ENCODE measurements around the gene TTC23L.
"Not testable (repeated sequence)": the region's sequence is repeated elsewhere in the genome, so short reads cannot be mapped to it uniquely, and the experiment has no call there.

TTC23L gene

DNA sequence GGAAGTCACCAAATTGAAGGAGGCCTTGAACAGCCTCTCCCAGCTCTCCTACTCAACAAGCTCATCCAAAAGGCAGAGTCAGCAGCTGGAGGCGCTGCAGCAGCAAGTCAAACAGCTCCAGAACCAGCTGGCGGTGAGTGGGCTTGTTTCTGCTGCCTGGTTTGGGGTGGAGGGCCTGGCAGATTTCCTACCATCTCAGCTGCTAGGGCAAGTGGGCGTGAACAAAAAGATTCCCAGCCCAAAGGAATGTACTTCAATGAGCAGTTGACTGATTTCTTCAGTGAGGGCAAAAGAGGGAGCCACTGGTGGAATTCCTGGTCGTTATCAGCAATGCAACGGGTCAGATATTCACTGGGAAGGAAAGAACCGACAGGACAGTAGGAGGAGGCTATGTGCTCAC, 12.6 kb upstream of the TTC23L start:
- Mint-ChIP-seq H3K27ac (no peak overlapping the region), H3K4me1 (no peaks in the 10 kb centered on the region), H3K27me3 (peaks cover 1% of the 10 kb centered on the region), H3K4me3 (no peak overlapping the region), H3K9me3 (no peaks in the 10 kb centered on the region), H3K36me3 (no peaks in the 10 kb centered on the region)

DNA sequence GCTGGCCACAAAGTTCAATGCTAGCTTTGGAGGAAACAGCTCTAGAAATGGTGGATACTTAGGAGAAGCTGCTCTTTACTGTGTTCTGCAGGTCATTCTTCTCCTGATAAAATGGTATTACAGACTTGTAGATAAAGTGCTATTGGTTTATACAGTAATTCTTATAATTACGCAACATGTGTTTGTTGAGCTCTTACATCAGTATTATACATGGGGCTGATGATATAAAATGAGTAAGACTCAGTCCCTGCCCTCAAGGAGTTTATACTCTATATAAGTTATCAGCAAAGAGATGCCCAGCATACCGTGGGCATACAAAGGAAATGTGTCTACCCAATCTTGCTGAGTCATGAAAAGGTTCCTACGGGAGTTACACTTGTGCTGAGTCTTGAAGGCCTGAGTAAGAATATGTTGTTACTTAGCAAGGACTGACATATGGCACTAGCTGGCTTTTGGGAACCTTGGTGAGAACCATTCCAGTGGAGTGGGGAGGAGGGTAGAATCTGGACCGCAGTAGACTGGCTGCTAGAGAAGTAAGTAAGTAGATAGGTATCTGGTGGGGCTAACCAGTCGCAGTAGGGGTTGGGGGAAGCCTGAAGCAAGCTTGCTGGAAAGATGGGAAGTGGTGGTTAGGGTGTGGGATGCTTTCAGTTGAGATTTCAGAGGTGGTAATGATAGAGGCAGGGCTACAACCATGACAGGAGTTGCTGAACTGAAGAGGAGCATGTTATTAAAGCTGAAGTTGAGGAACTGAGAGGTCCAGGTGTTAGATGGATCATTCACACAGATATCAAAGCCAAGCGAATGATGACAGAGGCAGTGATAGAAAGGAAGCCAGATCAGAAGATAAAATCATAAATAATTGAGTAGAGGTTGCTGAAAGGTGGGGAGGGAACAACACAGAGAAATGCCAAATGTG, 11.1 kb upstream of the TTC23L start:
- Mint-ChIP-seq H3K4me1 (no peaks in the 10 kb centered on the region), H3K9me3 (no peaks in the 10 kb centered on the region), H3K27me3 (peaks cover 1% of the 10 kb centered on the region), H3K4me3 (no peak overlapping the region), H3K36me3 (no peaks in the 10 kb centered on the region), H3K27ac (no peak overlapping the region)

DNA sequence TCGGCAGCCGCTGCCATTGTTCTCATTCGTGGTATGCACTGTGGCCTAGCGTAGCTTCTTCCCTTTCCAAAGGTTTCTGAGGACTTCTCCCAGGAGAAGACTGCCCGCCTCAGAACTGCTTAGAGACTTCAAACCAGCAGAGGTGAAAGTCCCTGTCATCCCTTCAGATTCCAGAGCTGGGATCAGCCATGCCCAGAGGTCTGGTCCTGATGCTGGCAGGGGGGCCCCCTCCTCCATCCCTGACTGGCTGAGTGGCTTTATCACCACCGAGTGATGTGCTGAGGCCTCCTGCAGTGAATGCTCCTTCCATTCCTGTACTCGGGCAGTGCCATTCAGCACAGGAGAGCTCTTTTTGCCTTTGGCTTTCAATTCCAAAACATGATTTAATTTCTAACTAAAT, 8.1 kb upstream of the TTC23L start:
- H3K9me3 Mint-ChIP-seq, H3K27ac Mint-ChIP-seq, H3K36me3 Mint-ChIP-seq, H3K4me1 Mint-ChIP-seq, H3K4me3 Mint-ChIP-seq, H3K27me3 Mint-ChIP-seq: not testable (repeated sequence)

DNA sequence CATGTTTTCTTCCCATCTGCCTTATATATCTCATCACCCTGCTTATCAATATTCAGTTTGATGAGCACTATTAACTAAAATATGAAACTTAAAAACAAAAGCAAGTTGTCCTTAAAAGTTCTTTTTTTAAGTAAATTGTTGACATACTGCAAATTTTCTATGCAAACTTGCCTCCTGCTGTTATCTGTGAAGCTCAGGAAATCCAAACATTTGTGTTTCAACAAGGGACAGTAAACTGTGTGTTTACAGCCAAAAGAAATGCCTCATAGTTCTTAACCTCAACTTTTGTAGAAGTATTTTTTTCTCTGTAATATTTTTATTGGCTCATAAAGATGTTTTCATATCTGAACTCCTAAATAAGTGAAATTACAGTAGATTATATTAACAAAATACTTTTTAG, 7.7 kb upstream of the TTC23L start:
- H3K27ac Mint-ChIP-seq, result no peak overlapping the region
- no peaks in the 10 kb centered on the region for H3K4me1 Mint-ChIP-seq
- no peak overlapping the region for H3K4me3 Mint-ChIP-seq
- no peaks in the 10 kb centered on the region for H3K27me3 Mint-ChIP-seq
- no peaks in the 10 kb centered on the region for H3K9me3 Mint-ChIP-seq
- H3K36me3 Mint-ChIP-seq, result no peaks in the 10 kb centered on the region

DNA sequence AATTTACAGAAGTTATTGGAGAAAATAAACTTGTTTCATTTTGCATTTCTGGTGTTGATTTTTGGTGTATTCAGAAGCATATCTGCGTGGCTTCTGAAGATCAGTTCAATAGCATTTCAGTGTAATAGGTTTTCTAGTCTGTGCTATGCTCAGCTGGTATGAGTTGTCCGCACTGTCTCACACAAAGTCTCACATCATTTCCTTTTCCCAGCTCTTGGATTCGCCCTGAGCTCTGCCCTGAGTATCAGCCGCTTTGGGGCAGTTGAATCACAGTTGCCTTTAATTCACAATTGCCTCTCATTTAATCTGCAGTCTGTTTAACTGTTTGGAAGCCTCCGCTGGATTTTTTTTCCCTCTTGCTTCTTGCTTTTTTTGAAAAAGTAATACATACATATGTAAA, 6.4 kb upstream of the TTC23L start:
- Mint-ChIP-seq H3K27me3 (no peaks in the 10 kb centered on the region), H3K36me3 (no peaks in the 10 kb centered on the region), H3K4me1 (no peaks in the 10 kb centered on the region), H3K4me3 (no peak overlapping the region), H3K27ac (no peak overlapping the region), H3K9me3 (no peaks in the 10 kb centered on the region)

DNA sequence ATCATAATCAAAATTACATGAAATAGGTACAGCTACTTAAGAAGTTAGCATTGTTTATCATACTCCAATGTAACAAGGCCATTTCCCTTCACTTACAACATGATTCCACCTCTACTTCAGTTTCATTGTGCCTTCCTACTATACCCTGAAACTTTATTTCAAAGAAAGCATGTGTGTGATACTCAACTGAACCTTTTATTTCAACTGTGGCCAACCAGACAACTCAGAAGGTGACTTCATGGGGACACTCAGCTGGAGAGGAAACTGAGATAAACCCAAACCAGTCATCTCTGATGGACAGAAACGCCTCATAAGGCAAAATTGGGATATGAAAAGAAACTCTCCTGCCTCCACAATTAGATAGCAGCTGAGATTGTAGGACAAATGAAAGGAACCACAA, 5.9 kb upstream of the TTC23L start:
- Mint-ChIP-seq H3K4me1 (peaks cover under 1% of the 10 kb centered on the region), H3K27me3 (no peaks in the 10 kb centered on the region), H3K36me3 (no peaks in the 10 kb centered on the region), H3K27ac (no peak overlapping the region), H3K4me3 (no peak overlapping the region), H3K9me3 (no peaks in the 10 kb centered on the region)

DNA sequence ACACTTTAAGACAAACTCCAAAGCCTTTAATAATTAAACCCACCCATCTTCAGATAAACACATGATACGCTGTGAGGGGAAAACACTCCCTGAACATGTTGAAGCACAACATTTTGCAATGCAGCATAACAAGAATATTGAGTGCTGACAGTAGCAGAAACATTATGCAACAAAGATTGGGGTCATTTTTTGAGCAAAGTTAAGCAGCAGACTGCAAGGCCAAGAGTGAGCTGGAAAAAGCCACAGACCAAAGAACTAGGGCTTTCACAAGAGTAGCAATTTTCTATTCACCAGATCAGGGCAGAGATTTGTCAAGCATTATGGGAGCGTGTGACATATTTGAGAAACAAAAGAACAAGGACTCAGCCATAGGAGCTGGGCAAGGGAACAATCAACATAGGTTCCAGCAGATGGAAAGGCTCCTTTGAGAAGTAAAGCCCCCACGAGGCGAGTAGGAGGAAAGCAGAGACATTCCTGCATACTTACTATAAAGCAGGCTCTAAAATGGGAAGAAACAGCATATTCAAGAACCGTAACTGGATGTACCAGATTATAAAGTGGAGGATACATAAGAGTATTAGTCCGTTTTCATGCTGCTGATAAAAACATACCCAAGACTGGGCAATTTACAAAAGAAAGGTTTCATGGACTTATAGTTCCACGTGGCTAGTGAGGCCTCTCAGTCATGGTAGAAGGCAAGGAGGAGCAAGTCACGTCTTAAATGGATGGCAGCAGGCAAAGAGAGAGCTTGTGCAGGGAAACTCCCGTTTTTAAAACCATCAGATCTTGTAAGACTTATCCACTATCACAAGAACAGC, 4.8 kb upstream of the TTC23L start:
- Mint-ChIP-seq H3K27me3 (no peaks in the 10 kb centered on the region), H3K9me3 (no peaks in the 10 kb centered on the region), H3K4me1 (peaks cover 10% of the 10 kb centered on the region), H3K4me3 (no peak overlapping the region), H3K27ac (no peak overlapping the region), H3K36me3 (no peaks in the 10 kb centered on the region)

DNA sequence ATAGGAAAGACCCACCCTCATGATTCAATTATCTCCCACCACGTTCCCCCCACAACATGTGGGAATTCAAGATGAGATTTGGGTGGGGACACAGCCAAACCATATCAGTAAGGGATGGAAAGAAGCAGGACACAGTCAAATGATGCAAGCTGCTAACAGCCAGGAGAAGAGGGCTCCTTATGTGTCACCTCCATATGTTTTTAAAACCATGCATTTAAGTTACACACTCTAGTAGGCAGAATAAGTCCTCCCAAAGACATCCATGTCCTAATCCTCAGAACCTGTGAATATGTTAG, 4.2 kb upstream of the TTC23L start:
- no peak overlapping the region for H3K27ac Mint-ChIP-seq
- peaks cover 15% of the 10 kb centered on the region for H3K4me1 Mint-ChIP-seq
- H3K27me3 Mint-ChIP-seq, result no peaks in the 10 kb centered on the region

DNA sequence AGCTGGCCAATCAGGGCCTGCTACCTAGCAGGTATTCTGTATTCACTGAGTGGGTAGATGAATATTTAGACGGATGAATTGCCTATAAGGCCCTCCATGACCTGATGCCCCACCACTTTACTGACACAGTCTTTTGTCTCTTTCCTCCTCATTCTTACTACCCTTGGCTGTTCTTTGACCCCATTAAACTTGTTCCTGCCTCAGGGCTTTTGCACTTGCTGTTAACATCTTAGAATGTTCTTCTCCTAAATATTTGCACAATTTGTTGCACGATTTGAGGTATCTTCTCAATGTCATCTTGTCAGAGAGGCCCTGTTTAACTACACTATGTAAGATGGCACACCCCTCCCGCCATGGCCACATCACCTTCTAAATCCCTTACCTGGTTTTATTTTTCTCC, 3.3 kb upstream of the TTC23L start:
- H3K27me3 Mint-ChIP-seq, result no peaks in the 10 kb centered on the region
- H3K36me3 Mint-ChIP-seq, result no peaks in the 10 kb centered on the region
- H3K27ac Mint-ChIP-seq, result no peak overlapping the region
- H3K9me3 Mint-ChIP-seq, result no peaks in the 10 kb centered on the region
- peaks cover 15% of the 10 kb centered on the region for H3K4me1 Mint-ChIP-seq
- no peak overlapping the region for H3K4me3 Mint-ChIP-seq

More for the DNA sequence above, 4.2 kb upstream of the TTC23L start:
- H3K9me3 Mint-ChIP-seq, result no peaks in the 10 kb centered on the region
- no peaks in the 10 kb centered on the region for H3K36me3 Mint-ChIP-seq
- no peak overlapping the region for H3K4me3 Mint-ChIP-seq

DNA sequence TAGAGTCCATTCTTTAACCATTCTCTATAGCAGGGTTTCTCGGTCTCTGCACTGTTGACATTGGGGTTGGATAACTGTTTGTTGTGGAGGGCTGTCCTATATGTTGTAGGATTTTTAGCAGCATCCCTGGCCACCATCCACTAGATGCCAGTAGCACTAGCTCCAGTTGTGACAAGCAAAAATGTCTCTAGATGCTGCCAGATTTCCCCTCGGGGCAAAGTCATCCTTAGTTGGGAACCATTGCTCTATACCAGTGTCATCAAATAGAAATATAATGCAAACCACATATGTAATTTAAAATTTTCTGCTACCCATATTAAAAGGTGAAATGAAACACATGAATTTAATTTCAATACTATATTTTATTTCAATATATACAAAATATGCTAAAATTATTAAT, 2.9 kb downstream of the TTC23L start:
- Mint-ChIP-seq H3K27me3 (peaks cover 3% of the 10 kb centered on the region), H3K9me3 (no peaks in the 10 kb centered on the region), H3K4me1 (peaks cover 15% of the 10 kb centered on the region), H3K4me3 (no peak overlapping the region), H3K27ac (no peak overlapping the region), H3K36me3 (no peaks in the 10 kb centered on the region)

DNA sequence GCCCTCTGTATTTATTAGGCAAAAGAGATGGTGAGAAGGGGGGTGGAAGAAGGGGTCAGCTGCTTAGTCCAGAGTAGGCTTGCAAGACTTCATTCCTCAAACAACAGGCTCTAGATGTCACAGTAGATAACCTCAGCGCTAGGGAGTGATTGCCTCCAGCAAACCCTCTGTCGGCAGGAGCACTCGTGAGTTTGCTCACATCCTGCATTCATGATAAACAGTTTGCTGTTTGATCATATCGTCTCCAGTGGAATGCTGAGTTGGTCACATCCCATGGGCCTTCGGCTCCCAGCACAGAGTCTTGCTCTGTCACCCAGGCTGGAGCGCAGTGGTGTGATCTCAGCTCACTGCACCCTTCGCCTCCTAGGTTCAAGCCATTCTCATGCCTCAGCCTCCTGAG, 3.6 kb downstream of the TTC23L start:
- no peak overlapping the region for H3K27ac Mint-ChIP-seq
- H3K36me3 Mint-ChIP-seq, result no peaks in the 10 kb centered on the region
- H3K4me3 Mint-ChIP-seq, result no peak overlapping the region
- H3K9me3 Mint-ChIP-seq, result no peaks in the 10 kb centered on the region
- H3K4me1 Mint-ChIP-seq, result peaks cover 15% of the 10 kb centered on the region
- H3K27me3 Mint-ChIP-seq, result peaks cover 3% of the 10 kb centered on the region

DNA sequence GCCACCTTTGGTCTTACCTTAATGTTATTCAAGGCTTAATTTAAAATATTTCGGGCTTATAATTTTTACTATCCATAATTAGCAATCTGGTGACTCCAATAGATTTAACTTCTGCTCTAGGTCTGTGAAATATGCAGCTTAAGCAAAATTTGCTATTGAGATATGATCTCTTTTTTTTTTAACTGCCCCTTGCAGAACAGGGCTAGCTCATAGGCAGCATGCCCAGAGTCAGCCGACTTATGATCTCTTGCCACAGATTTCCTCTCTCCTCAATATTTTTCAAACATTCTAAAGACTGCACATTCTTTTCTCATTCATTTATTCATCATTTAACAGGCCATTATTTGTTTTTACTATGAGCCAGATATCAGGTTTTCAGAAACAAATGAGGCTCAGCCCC, 4.5 kb downstream of the TTC23L start:
- Mint-ChIP-seq H3K27ac (no peak overlapping the region), H3K27me3 (peaks cover 3% of the 10 kb centered on the region), H3K4me1 (peaks cover 11% of the 10 kb centered on the region), H3K4me3 (no peak overlapping the region), H3K9me3 (no peaks in the 10 kb centered on the region), H3K36me3 (no peaks in the 10 kb centered on the region)

DNA sequence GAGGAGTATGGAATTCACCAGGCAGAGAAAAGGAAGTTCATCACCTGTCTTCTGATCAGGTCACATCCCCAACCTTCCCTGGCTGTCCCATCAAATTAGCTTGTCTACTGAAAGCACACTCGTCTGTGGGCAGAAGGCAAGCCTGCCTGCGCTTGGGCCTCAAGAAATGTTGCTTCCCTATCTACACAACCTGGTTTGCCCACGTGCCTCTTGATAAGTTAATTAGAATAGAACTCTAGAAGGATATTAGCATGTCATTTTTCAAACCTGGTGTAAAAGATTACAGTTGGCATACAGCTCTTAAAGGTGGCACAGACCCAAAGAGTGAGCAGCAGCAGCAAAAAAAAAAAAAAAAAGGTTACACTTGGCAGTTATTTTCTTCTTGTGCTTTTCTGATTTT, 5.1 kb downstream of the TTC23L start:
- peaks cover 3% of the 10 kb centered on the region for H3K27me3 Mint-ChIP-seq
- H3K36me3 Mint-ChIP-seq, result no peaks in the 10 kb centered on the region
- no peaks in the 10 kb centered on the region for H3K9me3 Mint-ChIP-seq
- no peak overlapping the region for H3K27ac Mint-ChIP-seq
- H3K4me1 Mint-ChIP-seq, result peaks cover 6% of the 10 kb centered on the region
- no peak overlapping the region for H3K4me3 Mint-ChIP-seq

DNA sequence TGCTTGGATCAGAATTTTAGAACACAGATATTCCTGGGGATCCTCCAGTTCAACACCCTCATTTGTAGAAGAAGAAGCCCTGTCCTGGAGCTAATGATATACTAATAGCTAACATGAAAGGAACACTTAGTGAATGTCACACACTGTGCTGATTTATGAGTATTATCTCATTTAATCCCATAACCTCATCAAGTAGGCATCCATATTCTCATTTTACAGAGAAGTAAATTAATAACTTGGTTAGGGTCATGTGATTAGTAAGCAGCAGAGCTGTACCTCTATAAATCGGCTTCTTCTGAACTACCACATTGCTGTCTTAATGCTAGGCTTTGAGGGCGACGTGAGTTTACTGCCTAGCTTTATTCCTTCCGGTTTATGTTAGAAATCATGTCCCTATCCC, 6.0 kb downstream of the TTC23L start:
- Mint-ChIP-seq H3K27ac (no peak overlapping the region), H3K36me3 (no peaks in the 10 kb centered on the region), H3K4me1 (no peaks in the 10 kb centered on the region), H3K27me3 (peaks cover 3% of the 10 kb centered on the region), H3K4me3 (no peak overlapping the region), H3K9me3 (no peaks in the 10 kb centered on the region)

DNA sequence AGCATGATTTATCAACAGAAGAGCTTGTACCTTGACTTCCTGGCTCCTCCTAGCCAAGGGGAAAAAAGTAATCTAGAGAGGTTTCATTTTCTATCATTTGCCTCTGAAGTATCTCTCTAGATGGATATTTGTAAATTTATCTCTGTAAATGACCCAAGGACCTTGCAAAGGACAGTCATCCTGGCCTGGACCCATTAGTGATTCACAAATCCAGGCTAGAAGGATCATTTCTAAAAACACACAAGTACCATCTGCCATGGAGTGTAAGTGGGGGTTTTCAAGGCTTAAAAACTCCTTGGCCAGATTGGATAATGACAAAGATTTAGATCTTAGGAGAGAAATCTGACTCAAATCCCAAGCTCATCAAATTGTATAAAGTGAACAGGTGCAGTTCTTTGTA, 8.1 kb downstream of the TTC23L start:
- no peak overlapping the region for H3K27ac Mint-ChIP-seq
- H3K27me3 Mint-ChIP-seq, result peaks cover 3% of the 10 kb centered on the region
- no peak overlapping the region for H3K4me3 Mint-ChIP-seq
- no peaks in the 10 kb centered on the region for H3K36me3 Mint-ChIP-seq
- no peaks in the 10 kb centered on the region for H3K4me1 Mint-ChIP-seq
- no peaks in the 10 kb centered on the region for H3K9me3 Mint-ChIP-seq

DNA sequence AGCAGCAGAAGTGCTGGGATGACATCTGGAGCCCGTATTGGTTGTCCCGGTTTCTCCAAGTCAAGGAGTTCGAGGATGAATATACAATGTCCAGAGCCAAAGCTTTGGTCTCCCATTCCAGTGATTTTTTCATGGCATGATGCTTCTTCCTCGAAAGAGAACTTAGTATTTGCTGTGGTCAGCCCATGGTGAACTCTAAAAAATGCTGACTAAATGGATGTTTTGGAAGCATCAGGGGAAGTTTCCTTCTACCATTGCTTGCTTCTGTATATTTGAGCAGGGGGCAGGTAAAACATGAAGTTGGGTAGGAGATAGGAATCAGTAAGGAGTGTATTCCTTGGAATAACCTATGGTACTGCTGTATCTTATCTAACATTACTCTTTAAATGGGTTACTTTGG, 8.6 kb downstream of the TTC23L start:
- no peak overlapping the region for H3K4me3 Mint-ChIP-seq
- H3K27me3 Mint-ChIP-seq, result peaks cover 3% of the 10 kb centered on the region
- H3K27ac Mint-ChIP-seq, result no peak overlapping the region
- H3K4me1 Mint-ChIP-seq, result no peaks in the 10 kb centered on the region
- no peaks in the 10 kb centered on the region for H3K36me3 Mint-ChIP-seq
- no peaks in the 10 kb centered on the region for H3K9me3 Mint-ChIP-seq

Measured in activated naive CD4-positive, alpha-beta T cell treated with anti-CD3 and anti-CD28 coated beads, Interleukin-2, amount 50 U/mL, for 24 hours (primary cell).